Measurements from ENCODE around the gene PHTF2. TPM values are rescaled to one million over a fixed set of nuclear protein-coding genes. Genes with fewer than 3 reads are reported as not detected.

The PHTF2 gene
- total and polyA plus RNA-seq, 2 of the 4 experiments (the other 2 are of a cell fraction): 28.3 to 69.9 TPM

- H3K4me2 ChIP-seq (ENCODE audit: low read depth, low read length): no peak overlapping the region
- no peak overlapping the region for H3K4me3 ChIP-seq (ENCODE audit: insufficient read depth, low read depth, low read length)
- H3K4me1 ChIP-seq (ENCODE audit: control insufficient read depth, insufficient read depth, low read length): peaks cover 2% of the 10 kb centered on the region
- no peak overlapping the region for H4K91ac ChIP-seq (ENCODE audit: insufficient read depth, low read depth, low read length)
- no peak overlapping the region for H2AK5ac ChIP-seq (ENCODE audit: low read depth, low read length)
- no peak overlapping the region for H3K56ac ChIP-seq (ENCODE audit: extremely low read depth, insufficient read depth, low read length)
- H3K14ac ChIP-seq (replicated peaks; ENCODE audit: low read depth, low read length): no peak overlapping the region
- 0 out of 2 replicates have a peak, but pooled peaks cover 7% of the 10 kb centered on the region for H4K20me1 ChIP-seq (ENCODE audit: insufficient read depth, low read length)
- intact Hi-C loops (cut with micrococcal nuclease): no loop called here
- H3K9ac ChIP-seq (ENCODE audit: low read depth, low read length): no peak overlapping the region
- H4K5ac ChIP-seq (ENCODE audit: low read depth, low read length): no peak overlapping the region
- no TSS peak for BruUV-seq (replicated peaks)
- H2BK120ac ChIP-seq (ENCODE audit: low read depth, low read length): no peak overlapping the region
- POLR2A ChIA-PET (ENCODE audit: unreplicated experiment): no interaction called here
- WGBS, 2 experiments (ENCODE audit: extremely low coverage in 2 of 2, insufficient read length in 1 of 2): no CpG with 5 or more reads among the region's 8 CpGs
- H2AK9ac ChIP-seq (replicated peaks; ENCODE audit: low read depth, low read length, poor library complexity): no peak overlapping the region
- CTCF ChIA-PET: no interaction called here
- TF ChIP-seq USF2 (IDR thresholded peaks at IDR 0.05; ENCODE audit: low read depth, low read length) (no peak), CHD1 (IDR thresholded peaks at IDR 0.05; ENCODE audit: low read depth, low read length) (no peak), ELK1 (IDR thresholded peaks at IDR 0.05; ENCODE audit: borderline replicate concordance, low read depth, low read length) (no peak), RAD21 (IDR thresholded peaks at IDR 0.05; ENCODE audit: low read length) (no peak)
- DNase-seq (no peak), ATAC-seq (ENCODE audit: low read depth) (no peak)
- H4K8ac ChIP-seq (ENCODE audit: low read depth in 2 of 2, low read length in 2 of 2): no peak overlapping the region
- no peak overlapping the region for H3K4ac ChIP-seq (ENCODE audit: low read depth, low read length)
- H2BK15ac ChIP-seq (ENCODE audit: low read depth, low read length): no peak overlapping the region
- no peak overlapping the region for H2BK5ac ChIP-seq (ENCODE audit: low read depth, low read length, poor library complexity, severe bottlenecking)
- no peak overlapping the region for H3K27ac ChIP-seq (ENCODE audit: insufficient read depth, low read length)
- H3K9me1 ChIP-seq (ENCODE audit: insufficient read depth, low read length): peaks cover 6% of the 10 kb centered on the region
- no peak overlapping the region for H2BK20ac ChIP-seq (ENCODE audit: low read depth, low read length)
- H2AFZ ChIP-seq (replicated peaks; ENCODE audit: low read length, poor library complexity): no peak overlapping the region
- H3K23ac ChIP-seq (ENCODE audit: low read depth, low read length): no peak overlapping the region
- H3K9me3 ChIP-seq (ENCODE audit: control insufficient read depth, insufficient read depth, low read length): no peaks in the 10 kb centered on the region
- dilution Hi-C loops (cut with HindIII; ENCODE audit: low sequenced_read_pairs, unreplicated experiment): no loop called here
- in situ Hi-C loops (cut with MboI; ENCODE audit: low sequenced_read_pairs): no loop called here
- H3K36me3 ChIP-seq (ENCODE audit: control insufficient read depth, insufficient read depth, low read length): peaks cover 16% of the 10 kb centered on the region
- no peaks in the 10 kb centered on the region for H3K27me3 ChIP-seq (ENCODE audit: control insufficient read depth, insufficient read depth, low read length)
- peaks cover 0 to 32% of the 10 kb centered on the region in 2 experiments; a peak in 2 of 4 replicates for H3K79me1 ChIP-seq (ENCODE audit: low read depth in 1 of 2, low read length in 2 of 2)
- no peak overlapping the region for H3K18ac ChIP-seq (ENCODE audit: low read depth, low read length)
Observed at GRCh38 chr7:77770316-77770715, 28.3 kb upstream of the PHTF2 start.

Measured in IMR-90 (cell line).